ENCODE data around the gene ARHGAP19.

DNA sequence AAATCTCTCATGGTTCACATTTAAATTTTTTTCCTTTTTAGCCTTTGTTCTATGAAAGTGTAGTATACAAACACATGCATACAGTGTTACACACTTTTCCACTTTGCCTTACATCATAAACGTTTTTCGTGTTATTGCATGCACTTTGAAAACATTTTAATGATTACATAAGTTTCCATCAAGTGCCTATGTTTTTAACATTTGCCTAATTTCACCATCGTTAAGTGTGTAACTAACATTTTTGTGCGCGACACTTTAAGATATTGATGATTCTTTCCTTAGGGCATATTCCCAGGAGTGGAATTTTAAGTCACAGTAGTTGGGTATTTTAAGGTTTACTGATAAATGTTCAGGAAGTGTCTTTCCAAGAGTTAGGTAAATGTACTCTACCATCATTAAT lies 43.6 kb upstream of the ARHGAP19 start:
- TF ChIP-seq, protein P1, sequence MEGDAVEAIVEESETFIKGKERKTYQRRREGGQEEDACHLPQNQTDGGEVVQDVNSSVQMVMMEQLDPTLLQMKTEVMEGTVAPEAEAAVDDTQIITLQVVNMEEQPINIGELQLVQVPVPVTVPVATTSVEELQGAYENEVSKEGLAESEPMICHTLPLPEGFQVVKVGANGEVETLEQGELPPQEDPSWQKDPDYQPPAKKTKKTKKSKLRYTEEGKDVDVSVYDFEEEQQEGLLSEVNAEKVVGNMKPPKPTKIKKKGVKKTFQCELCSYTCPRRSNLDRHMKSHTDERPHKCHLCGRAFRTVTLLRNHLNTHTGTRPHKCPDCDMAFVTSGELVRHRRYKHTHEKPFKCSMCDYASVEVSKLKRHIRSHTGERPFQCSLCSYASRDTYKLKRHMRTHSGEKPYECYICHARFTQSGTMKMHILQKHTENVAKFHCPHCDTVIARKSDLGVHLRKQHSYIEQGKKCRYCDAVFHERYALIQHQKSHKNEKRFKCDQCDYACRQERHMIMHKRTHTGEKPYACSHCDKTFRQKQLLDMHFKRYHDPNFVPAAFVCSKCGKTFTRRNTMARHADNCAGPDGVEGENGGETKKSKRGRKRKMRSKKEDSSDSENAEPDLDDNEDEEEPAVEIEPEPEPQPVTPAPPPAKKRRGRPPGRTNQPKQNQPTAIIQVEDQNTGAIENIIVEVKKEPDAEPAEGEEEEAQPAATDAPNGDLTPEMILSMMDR (IDR thresholded peaks at IDR 0.05), result no peak
- no peak for TF ChIP-seq ZFX (IDR thresholded peaks at IDR 0.05; ENCODE audit: borderline replicate concordance)
